Gastrocnemius medialis (tissue), 4 donors: Measurements from ENCODE around the gene HMCN2. TPM values are rescaled to one million over a fixed set of nuclear protein-coding genes. Genes with fewer than 3 reads are reported as not detected.

ENCODE experiments used
- ATAC-seq, 2 donors: fragments of 150-250 bp; one replicate each; pipeline ENCODE4 v1.9.1; 2016
- DNase-seq, 2 donors: peaks; one replicate each; pipeline ENCODE4 v3.0.0-alpha.2; 2019
- H3K27ac ChIP-seq, 4 donors: fragments of 200-600 bp; sonication (generic); 1 replicate in 1 of 4; 2 replicates in 3 of 4; pipeline ENCODE4 v1.5.1; 2016 to 2018; ENCODE audit warnings: mild to moderate bottlenecking in 2 of 4, moderate library complexity in 1 of 4
- H3K27me3 ChIP-seq, 3 donors: fragments of 200-600 bp; sonication (generic) in 2 of 3; 1 replicate in 1 of 3; 2 replicates in 2 of 3; pipeline versions ENCODE4 v1.5.1 to v1.6.0; 2016 to 2019; ENCODE audit warnings: mild to moderate bottlenecking in 1 of 3, moderate library complexity in 1 of 3
- H3K36me3 ChIP-seq, 2 donors: fragments of 200-600 bp; sonication (generic) in 1 of 2; one replicate each; pipeline ENCODE4 v1.5.1; 2017 to 2018
- H3K4me1 ChIP-seq, 2 donors: fragments of 200-600 bp; sonication (generic) in 1 of 2; one replicate each; pipeline ENCODE4 v1.5.1; 2016 to 2017; ENCODE audit warnings: mild to moderate bottlenecking in 2 of 2
- H3K4me3 ChIP-seq, 4 donors: fragments of 200-600 bp; sonication (generic) in 3 of 4; 1 replicate in 1 of 4; 2 replicates in 3 of 4; pipeline ENCODE4 v1.5.1; 2016 to 2019; ENCODE audit warnings: mild to moderate bottlenecking in 2 of 4
- H3K9me3 ChIP-seq, 3 donors: fragments of 200-600 bp; sonication (generic) in 2 of 3; 1 replicate in 1 of 3; 2 replicates in 2 of 3; pipeline ENCODE4 v1.5.1; 2016 to 2019
- POLR2A ChIP-seq, 2 donors: fragments of 450-650 bp; IDR thresholded peaks; one replicate each; pipeline ENCODE4 v1.6.1; 2017; ENCODE audit warnings: antibody characterized with exemption in 2 of 2, mild to moderate bottlenecking in 2 of 2, moderate library complexity in 2 of 2
- in situ Hi-C, 4 donors: fragments of 200-750 bp; cut with MboI; loops; one replicate each; pipeline versions ENCODE4 v1.15.0 to v1.8.0; 2017; ENCODE audit warnings: low sequenced_read_pairs in 4 of 4
- intact Hi-C: fragments of 100-400 bp; cut with DNase I; formaldehyde crosslinking; loops from one replicate; pipeline ENCODE4 v1.15.1; 2023; ENCODE audit warnings: low total_unique reads
- total RNA-seq, 4 donors: library from RNA; depleted of rRNA; stranded (reverse); fragments of >200 nt; gene quantifications; one replicate each; pipeline versions ENCODE4 v1.1.0 to v1.2.3, GENCODE V29; 2016
- TF ChIP-seq, protein P1 (sequence below), 5 experiments: fragments of 450-650 bp in 3 of 5; fragments of 200-600 bp in 2 of 5; sonication (generic) in 2 of 5; IDR thresholded peaks in 4 of 5; conservative IDR thresholded peaks in 1 of 5; 1 replicate in 4 of 5; 2 replicates in 1 of 5; pipeline ENCODE4 v1.5.1; 2016 to 2019; ENCODE audit warnings: antibody characterized with exemption in 5 of 5, mild to moderate bottlenecking in 3 of 5, moderate library complexity in 3 of 5

HMCN2 gene
- total RNA-seq, 4 donors from 2014 or later = 1.9 to 8.5 (median 7.7) TPM

DNA sequence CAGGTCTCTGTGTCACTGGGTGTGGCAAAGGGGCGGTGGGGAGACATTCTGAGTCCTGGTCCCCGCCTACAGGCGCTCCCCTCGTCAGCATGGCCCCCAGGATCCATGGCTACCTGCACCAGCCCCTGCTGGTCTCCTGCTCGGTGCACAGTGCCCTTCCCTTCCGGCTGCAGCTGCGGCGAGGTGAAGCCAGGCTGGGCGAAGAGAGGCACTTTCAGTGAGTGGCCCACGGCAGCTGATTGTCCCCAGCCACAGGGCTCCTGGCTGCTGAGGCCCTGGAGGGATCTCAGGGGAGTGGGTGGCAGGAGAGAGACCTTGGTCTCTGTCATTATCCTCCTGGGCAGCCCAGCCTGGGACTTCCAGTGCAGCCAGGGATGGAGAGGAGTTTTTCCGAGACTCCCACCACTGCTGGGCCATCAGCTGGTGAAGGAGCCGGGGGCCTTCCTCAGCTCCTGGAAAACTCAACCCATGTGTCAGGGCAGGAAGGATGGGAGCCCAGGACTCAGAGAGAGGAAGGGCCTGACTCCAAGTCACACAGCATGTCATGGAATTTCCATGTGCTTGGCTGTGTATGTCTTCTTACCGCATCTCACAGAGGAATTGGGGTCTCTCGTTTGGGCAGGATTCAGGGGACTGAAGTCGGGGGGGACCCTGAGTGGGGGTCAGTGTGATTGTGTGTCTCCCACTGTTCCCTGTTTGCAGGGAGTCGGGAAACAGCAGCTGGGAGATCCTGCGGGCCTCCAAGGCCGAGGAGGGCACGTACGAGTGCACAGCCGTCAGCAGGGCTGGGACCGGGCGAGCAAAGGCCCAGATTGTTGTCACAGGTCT lies 37.4 kb downstream of the HMCN2 start:
- DNase-seq = no peak
- ATAC-seq = no peak
- in situ Hi-C loops = no loop called here
- TF ChIP-seq, protein P1, sequence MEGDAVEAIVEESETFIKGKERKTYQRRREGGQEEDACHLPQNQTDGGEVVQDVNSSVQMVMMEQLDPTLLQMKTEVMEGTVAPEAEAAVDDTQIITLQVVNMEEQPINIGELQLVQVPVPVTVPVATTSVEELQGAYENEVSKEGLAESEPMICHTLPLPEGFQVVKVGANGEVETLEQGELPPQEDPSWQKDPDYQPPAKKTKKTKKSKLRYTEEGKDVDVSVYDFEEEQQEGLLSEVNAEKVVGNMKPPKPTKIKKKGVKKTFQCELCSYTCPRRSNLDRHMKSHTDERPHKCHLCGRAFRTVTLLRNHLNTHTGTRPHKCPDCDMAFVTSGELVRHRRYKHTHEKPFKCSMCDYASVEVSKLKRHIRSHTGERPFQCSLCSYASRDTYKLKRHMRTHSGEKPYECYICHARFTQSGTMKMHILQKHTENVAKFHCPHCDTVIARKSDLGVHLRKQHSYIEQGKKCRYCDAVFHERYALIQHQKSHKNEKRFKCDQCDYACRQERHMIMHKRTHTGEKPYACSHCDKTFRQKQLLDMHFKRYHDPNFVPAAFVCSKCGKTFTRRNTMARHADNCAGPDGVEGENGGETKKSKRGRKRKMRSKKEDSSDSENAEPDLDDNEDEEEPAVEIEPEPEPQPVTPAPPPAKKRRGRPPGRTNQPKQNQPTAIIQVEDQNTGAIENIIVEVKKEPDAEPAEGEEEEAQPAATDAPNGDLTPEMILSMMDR (IDR thresholded peaks at IDR 0.05 in 4 of 5, conservative IDR thresholded peaks at IDR 0.05 in 1 of 5) = no peak
- no peak for TF ChIP-seq POLR2A (IDR thresholded peaks at IDR 0.05)
- Histone ChIP-seq H3K36me3 (no peaks in the 10 kb centered on the region), H3K4me3 (no peak overlapping the region), H3K9me3 (no peaks in the 10 kb centered on the region), H3K27ac (peak overlapping the region in 2 of 4 donors; percentile 52 to 65), H3K4me1 (no peaks in the 10 kb centered on the region), H3K27me3 (peaks cover 9 to 13% (median 12%) of the 10 kb centered on the region in 3 donors)
- intact Hi-C loops = no loop called here

DNA sequence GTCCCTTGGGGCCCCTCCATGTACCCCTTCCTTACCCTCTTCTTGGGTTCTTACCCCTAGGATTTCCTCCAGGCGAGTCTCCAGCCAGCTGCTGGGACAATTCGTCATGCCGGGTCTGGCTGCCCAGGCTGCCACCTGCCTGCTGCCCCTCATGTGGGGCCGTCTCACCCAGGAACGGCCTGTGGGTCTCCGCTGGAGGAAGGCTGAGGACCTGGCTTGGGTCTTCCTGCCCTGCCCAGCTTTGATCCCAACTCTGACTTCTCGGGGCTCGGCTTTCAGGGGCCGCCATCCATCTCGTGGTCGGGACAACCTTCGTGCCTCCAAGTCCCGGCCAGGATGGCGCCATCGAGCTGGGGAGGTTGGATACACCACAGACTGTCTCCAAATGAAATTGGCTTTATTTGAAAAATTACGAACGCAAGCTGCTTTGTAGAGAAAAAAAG lies 38.1 kb downstream of the HMCN2 start:
- Histone ChIP-seq H3K4me1 (no peaks in the 10 kb centered on the region), H3K4me3 (no peak overlapping the region), H3K9me3 (no peaks in the 10 kb centered on the region), H3K27ac (peak overlapping the region in 3 of 4 donors; percentile 18 to 52 (median 30)), H3K27me3 (peaks cover 9 to 14% (median 12%) of the 10 kb centered on the region in 3 donors), H3K36me3 (no peaks in the 10 kb centered on the region)
- no peak for DNase-seq
- in situ Hi-C loops = no loop called here
- no peak for ATAC-seq
- TF ChIP-seq, protein P1 (IDR thresholded peaks at IDR 0.05 in 4 of 5, conservative IDR thresholded peaks at IDR 0.05 in 1 of 5) = no peak
- intact Hi-C loops = no loop called here

DNA sequence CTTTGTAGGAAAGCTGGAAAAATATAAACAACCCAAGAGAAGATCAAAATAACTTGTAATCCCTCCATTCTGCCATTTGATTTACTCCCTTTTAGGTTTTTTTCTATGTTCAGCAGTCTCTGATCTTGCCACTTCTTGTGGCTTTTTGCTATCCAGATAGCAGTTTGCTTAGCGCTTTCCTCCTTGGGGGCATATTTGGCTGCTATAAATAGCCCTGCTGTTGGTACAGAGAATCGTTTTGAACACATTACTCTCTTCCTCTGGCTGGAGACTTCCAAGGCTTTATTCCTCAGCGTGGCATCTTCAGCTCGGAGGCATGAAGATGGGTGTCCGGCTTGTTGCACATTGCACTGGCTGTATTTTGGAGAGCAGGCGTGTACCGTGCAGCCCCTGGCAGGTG lies 38.6 kb downstream of the HMCN2 start:
- Histone ChIP-seq H3K27ac (peak overlapping the region in 2 of 4 donors; percentile 30 to 52), H3K27me3 (peaks cover 9 to 14% (median 12%) of the 10 kb centered on the region in 3 donors), H3K36me3 (no peaks in the 10 kb centered on the region), H3K4me3 (no peak overlapping the region), H3K9me3 (no peaks in the 10 kb centered on the region), H3K4me1 (no peaks in the 10 kb centered on the region)
- DNase-seq (no peak), ATAC-seq (no peak)
- in situ Hi-C loops = no loop called here
- intact Hi-C loops = no loop called here
- TF ChIP-seq, protein P1 (IDR thresholded peaks at IDR 0.05 in 4 of 5, conservative IDR thresholded peaks at IDR 0.05 in 1 of 5) = no peak
- no peak for TF ChIP-seq POLR2A (IDR thresholded peaks at IDR 0.05)

DNA sequence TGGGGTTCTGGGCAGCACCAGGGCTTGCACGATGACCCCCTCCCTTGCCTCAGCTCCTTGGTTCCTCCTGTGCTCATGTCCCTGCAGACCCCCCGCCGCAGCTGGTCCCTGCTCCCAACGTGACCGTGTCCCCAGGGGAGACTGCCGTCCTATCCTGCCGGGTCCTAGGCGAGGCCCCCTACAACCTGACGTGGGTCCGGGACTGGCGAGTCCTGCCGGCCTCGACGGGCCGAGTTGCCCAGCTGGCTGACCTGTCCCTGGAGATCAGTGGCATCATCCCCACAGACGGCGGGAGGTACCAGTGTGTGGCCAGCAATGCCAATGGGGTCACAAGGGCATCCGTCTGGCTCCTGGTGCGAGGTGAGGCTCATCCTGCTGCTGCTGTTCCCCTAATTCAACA lies 39.1 kb downstream of the HMCN2 start:
- TF ChIP-seq, protein P1 (IDR thresholded peaks at IDR 0.05 in 4 of 5, conservative IDR thresholded peaks at IDR 0.05 in 1 of 5) = no peak
- TF ChIP-seq POLR2A (IDR thresholded peaks at IDR 0.05) = no peak
- no peak for ATAC-seq
- peaks cover 9 to 14% (median 12%) of the 10 kb centered on the region in 3 donors for H3K27me3 ChIP-seq
- H3K36me3 ChIP-seq = no peaks in the 10 kb centered on the region
- intact Hi-C loops (no loop called here), in situ Hi-C loops (no loop called here)
- peak overlapping the region in 1 of 4 donors; percentile 52 for H3K27ac ChIP-seq
- no peaks in the 10 kb centered on the region for H3K9me3 ChIP-seq
- no peak overlapping the region for H3K4me3 ChIP-seq
- DNase-seq = no peak
- no peaks in the 10 kb centered on the region for H3K4me1 ChIP-seq
